Brain microvascular endothelial cell (primary cell): ENCODE results near the gene MAML2.

Source experiments
- DNase-seq: peaks from one replicate; pipeline ENCODE4 v3.0.0-alpha.2; 2020
- H3K27ac ChIP-seq: fragments of 250-450 bp; sonication (Bioruptor Pico); 2 replicates; pipeline ENCODE4 v1.5.1; 2020; ENCODE audit warnings: mild to moderate bottlenecking, moderate library complexity
- H3K27me3 ChIP-seq: fragments of 250-450 bp; sonication (Bioruptor Pico); replicated peaks from 2 replicates; pipeline ENCODE4 v1.5.1; 2020; ENCODE audit warnings: mild to moderate bottlenecking
- H3K36me3 ChIP-seq: fragments of 250-450 bp; sonication (Bioruptor Pico); replicated peaks from 2 replicates; pipeline ENCODE4 v1.5.1; 2020; ENCODE audit warnings: mild to moderate bottlenecking
- H3K4me3 ChIP-seq: 2 replicates; pipeline ENCODE4 v1.5.1; 2011; ENCODE audit warnings: low read depth, mild to moderate bottlenecking, control low read depth, low read length, moderate library complexity
- CTCF ChIP-seq: IDR thresholded peaks from 2 replicates; pipeline ENCODE4 v1.5.1; 2011; ENCODE audit warnings: low read depth, mild to moderate bottlenecking, moderate library complexity, low read length, control low read depth, inconsistent platforms; ENCODE audit errors: missing control alignments
- in situ Hi-C: cut with HindIII; loops from 2 replicates; pipeline ENCODE4 v1.10.0; 2017; ENCODE audit warnings: low sequenced_read_pairs, low pct_ligation_motif_present

Gene MAML2

DNA sequence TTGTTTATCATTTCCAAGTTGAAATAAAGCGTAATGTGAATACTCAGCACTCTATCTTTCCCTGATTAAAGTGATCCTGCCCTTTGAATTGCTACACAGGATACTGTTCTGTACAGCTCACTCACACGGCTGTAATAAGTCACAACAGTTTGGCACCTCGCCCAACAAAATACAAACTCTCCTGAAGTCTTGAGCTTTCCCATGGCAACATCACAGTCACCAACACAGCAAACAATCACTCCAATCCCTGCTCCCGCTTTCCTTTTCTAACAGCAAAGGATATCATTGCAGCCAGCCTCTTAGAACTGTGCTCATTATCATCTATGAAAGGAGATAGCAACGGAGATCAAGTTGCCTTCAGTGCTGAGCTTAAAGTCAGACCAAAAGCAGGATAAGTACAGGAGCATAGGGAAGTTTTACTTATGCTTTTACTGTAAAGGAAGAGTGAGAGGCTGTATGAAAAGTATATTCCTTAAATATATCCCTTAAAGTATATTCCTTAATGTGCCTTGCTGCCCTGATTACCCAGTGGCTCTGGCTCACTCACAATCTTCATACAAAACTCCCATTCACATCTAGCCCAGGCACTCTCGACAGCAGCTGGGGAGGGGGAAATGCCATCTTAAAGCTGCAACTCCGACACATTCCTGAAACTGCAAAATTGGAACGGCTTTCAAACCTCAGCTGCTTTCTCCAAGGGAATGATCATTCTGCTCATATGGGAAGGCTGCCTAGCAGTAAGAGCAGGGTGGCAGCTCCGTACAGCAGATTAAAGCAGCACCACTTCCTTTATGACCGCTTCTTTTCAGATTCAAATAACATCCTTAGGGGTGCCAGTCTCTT lies 35.8 kb downstream of the MAML2 start:
- Histone ChIP-seq H3K27ac (peak overlapping the region; percentile 96), H3K4me3 (peak overlapping the region; percentile 37), H3K27me3 (no peaks in the 10 kb centered on the region), H3K36me3 (no peaks in the 10 kb centered on the region)
- in situ Hi-C loops, result no loop called here
- no peak for TF ChIP-seq CTCF
- peak; percentile 100 for DNase-seq

DNA sequence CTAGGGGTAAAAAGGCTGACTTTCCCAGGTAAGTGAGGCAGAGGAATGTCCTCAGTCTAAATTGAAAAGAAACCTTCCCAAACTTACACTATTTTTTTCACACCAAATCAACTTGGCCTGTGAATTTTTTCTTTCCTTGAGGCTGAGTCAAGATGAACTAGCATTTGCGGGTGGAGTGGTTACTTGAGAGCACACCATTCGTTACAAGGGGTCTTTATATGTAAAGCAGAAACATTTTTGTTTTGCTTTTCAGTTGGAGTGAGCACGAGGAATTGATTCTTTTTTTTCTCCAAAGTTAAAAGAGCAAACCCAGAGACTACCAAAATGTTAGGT lies 36.4 kb downstream of the MAML2 start:
- no peak overlapping the region for H3K4me3 ChIP-seq
- TF ChIP-seq CTCF, result no peak
- peak; percentile 52 for DNase-seq
- no peaks in the 10 kb centered on the region for H3K27me3 ChIP-seq
- in situ Hi-C loops, result no loop called here
- H3K36me3 ChIP-seq, result no peaks in the 10 kb centered on the region
- H3K27ac ChIP-seq, result peak overlapping the region; percentile 96

DNA sequence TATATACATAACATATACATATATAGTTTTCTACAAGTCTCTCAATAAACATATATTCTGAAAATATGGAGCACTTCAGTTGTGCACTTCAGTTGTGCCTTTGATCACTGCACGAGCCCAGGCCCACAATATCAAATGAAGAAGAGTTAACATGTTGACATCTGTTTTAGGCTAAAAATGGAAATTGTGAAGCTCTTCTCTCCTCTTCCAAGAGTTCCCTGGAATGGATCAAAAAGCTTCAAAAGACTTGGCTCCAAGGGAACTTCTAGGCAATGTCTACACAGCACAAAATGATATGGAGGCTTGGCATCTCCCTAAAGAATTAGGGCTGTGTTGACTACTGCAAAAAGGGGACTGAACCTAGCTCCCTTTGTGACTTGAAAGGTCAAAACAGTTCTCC lies 36.9 kb downstream of the MAML2 start:
- H3K36me3 ChIP-seq, result no peaks in the 10 kb centered on the region
- H3K4me3 ChIP-seq, result no peak overlapping the region
- no peak for TF ChIP-seq CTCF
- in situ Hi-C loops, result no loop called here
- H3K27ac ChIP-seq, result peak overlapping the region; percentile 96
- no peak for DNase-seq
- H3K27me3 ChIP-seq, result no peaks in the 10 kb centered on the region

- no peak for DNase-seq
- no peak for TF ChIP-seq CTCF
- in situ Hi-C loops, result no loop called here
- Histone ChIP-seq H3K27me3 (no peaks in the 10 kb centered on the region), H3K36me3 (no peaks in the 10 kb centered on the region), H3K4me3 (no peak overlapping the region), H3K27ac (peak overlapping the region; percentile 56)
Measured at GRCh38 chr11:96303980-96304379, 39.0 kb downstream of the MAML2 start.

GRCh38 chr11:96303064-96303463 lies 39.9 kb downstream of the MAML2 start:
- no peak for TF ChIP-seq CTCF
- in situ Hi-C loops, result no loop called here
- no peaks in the 10 kb centered on the region for H3K27me3 ChIP-seq
- peak overlapping the region; percentile 56 for H3K27ac ChIP-seq
- peak; percentile 71 for DNase-seq
- H3K4me3 ChIP-seq, result no peak overlapping the region
- H3K36me3 ChIP-seq, result no peaks in the 10 kb centered on the region

DNA sequence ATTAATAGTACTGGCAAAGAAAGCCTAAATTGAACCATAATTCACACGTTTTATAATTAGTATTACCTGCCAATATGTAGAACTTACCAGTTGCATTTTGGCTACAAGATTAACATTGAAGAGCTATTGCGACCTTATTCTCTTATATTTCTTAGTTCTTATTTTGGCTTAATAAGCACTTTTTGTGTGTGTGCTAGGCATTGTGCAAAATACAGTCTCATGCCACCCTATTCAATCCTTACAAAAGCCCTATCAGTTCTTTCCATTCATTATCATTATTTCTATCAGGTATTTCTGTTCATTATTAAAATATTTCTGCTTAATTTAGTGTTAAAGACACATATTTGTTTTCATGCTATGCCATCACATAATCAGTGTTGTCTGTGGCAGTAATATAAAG lies 41.2 kb downstream of the MAML2 start:
- Histone ChIP-seq H3K27me3 (no peaks in the 10 kb centered on the region), H3K36me3 (no peaks in the 10 kb centered on the region), H3K27ac (no peak overlapping the region), H3K4me3 (no peak overlapping the region)
- TF ChIP-seq CTCF, result no peak
- in situ Hi-C loops, result no loop called here
- no peak for DNase-seq
